Panc1 (cell line): ENCODE measurements around the gene CNBD2. TPM values are rescaled to one million over a fixed set of nuclear protein-coding genes. Genes with fewer than 3 reads are reported as not detected.

Experiments used
- ATAC-seq: fragments of 200-7000 bp; cut with Tn5 transposase; 2 replicates; pipeline ENCODE4 v1.9.1; 2020; ENCODE audit warnings: mild to moderate bottlenecking, moderate library complexity
- BruUV-seq: library from RNA; stranded (reverse); fragments of 400-500 nt; replicated peaks from 2 replicates; lab custom pipeline; 2021; lab: Mats Ljungman, UMichigan
- CTCF ChIA-PET: fragments of 300-600 bp; sonication (Branson Sonifier 250); formaldehyde crosslinking; loops from one replicate; lab custom pipeline; 2022; ENCODE audit warnings: antibody characterized with exemption; lab: Charles Lee
- POLR2A ChIA-PET: fragments of 300-600 bp; sonication (Branson Sonifier 250); formaldehyde crosslinking; loops from one replicate; lab custom pipeline; 2022; ENCODE audit warnings: antibody characterized with exemption; lab: Charles Lee
- DNase-seq: peaks from one replicate; pipeline ENCODE4 v3.0.0-alpha.2; 2010; ENCODE audit warnings: low read depth, low spot score
- H3K27ac ChIP-seq: 2 replicates; pipeline ENCODE4 v1.5.1; 2011; ENCODE audit warnings: mild to moderate bottlenecking, low read length, inconsistent platforms
- H3K27me3 ChIP-seq: fragments of 200-500 bp; sonication (Bioruptor generic); 2 replicates; pipeline ENCODE4 v1.6.0; 2014; ENCODE audit warnings: low read length, inconsistent platforms; ENCODE audit not compliant: control insufficient read depth, insufficient read depth
- H3K36me3 ChIP-seq: fragments of 200-500 bp; sonication (Bioruptor generic); 2 replicates; pipeline ENCODE4 v1.5.1; 2014; ENCODE audit warnings: inconsistent platforms, mild to moderate bottlenecking, low read length, moderate library complexity; ENCODE audit not compliant: control insufficient read depth, insufficient read depth
- H3K4me1 ChIP-seq: 2 replicates; pipeline ENCODE4 v1.5.1; 2011; ENCODE audit warnings: inconsistent platforms, mild to moderate bottlenecking, low read length, moderate library complexity; ENCODE audit not compliant: control insufficient read depth, insufficient read depth
- H3K4me3 ChIP-seq, 2 experiments: 2 replicates each; pipeline ENCODE4 v1.5.1; 2011 to 2012; ENCODE audit warnings: low read depth in 2 of 2, low read length in 2 of 2, mild to moderate bottlenecking in 2 of 2, inconsistent platforms in 1 of 2, moderate library complexity in 1 of 2
- H3K9me3 ChIP-seq: fragments of 200-500 bp; sonication (Bioruptor generic); 2 replicates; pipeline ENCODE4 v1.5.1; 2014; ENCODE audit warnings: low read depth, mild to moderate bottlenecking, inconsistent platforms, low read length, moderate library complexity; ENCODE audit not compliant: control insufficient read depth, insufficient read depth
- CTCF ChIP-seq: fragments of 450-650 bp; IDR thresholded peaks from 2 replicates; pipeline ENCODE4 v1.5.1; 2017; ENCODE audit warnings: mild to moderate bottlenecking
- POLR2AphosphoS5 ChIP-seq: IDR thresholded peaks from 2 replicates; pipeline ENCODE4 v1.6.1; 2012; ENCODE audit warnings: mild to moderate bottlenecking, low read depth, low read length, moderate library complexity
- REST ChIP-seq, 2 experiments: IDR thresholded peaks; 2 replicates each; pipeline ENCODE4 v1.6.1; 2011 to 2012; ENCODE audit warnings: low read depth in 2 of 2, control low read depth in 1 of 2, low read length in 1 of 2, mild to moderate bottlenecking in 1 of 2, moderate library complexity in 1 of 2; ENCODE audit not compliant: insufficient read depth in 1 of 2
- SIN3A ChIP-seq: IDR thresholded peaks from 2 replicates; pipeline ENCODE4 v1.6.1; 2012; ENCODE audit warnings: low read depth, mild to moderate bottlenecking, low read length, moderate library complexity, borderline replicate concordance; ENCODE audit not compliant: insufficient read depth
- TCF7L2 ChIP-seq: IDR thresholded peaks from 2 replicates; pipeline ENCODE4 v1.6.1; 2011; ENCODE audit warnings: mild to moderate bottlenecking, low read depth, low read length, inconsistent platforms
- in situ Hi-C: cut with HindIII; loops from 2 replicates; pipeline ENCODE4 v1.10.0; 2016; ENCODE audit warnings: low sequenced_read_pairs, low pct_unique_long_range_greater_than_20kb
- intact Hi-C: fragments of 100-400 bp; cut with micrococcal nuclease; formaldehyde crosslinking; loops from one replicate; pipeline ENCODE4 v1.10.0; 2022; ENCODE audit not compliant: unreplicated experiment
- total RNA-seq: library from RNA; stranded (reverse); gene quantifications from one replicate; pipeline ENCODE4 v1.2.1, GENCODE V29; 2021; ENCODE audit not compliant: unreplicated experiment

CNBD2 gene
- total RNA-seq, 1 experiment from 2014 or later: 3.7 TPM

DNA sequence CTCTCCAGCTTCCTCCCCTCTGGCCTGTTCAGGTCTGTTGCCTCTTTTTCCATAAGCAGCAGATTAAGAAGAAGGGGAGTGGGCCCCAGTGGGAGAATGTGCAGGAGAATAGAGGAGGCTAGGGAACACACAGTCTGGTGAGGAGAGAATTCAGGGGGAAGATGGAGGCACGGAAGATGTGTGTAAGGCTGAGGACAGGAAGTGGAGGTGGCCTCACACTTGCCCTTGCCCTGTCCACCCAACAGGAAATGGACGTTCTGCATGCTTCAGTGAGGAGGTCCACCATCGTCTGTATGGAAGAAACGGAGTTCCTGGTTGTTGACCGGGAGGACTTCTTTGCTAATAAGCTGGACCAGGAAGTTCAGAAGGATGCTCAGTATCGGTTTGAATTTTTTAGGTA, 16.0 kb downstream of the CNBD2 start:
- ChIA-PET POLR2A (no interaction called here), CTCF (interaction anchor here (0.6 to 1.5 kb wide), 2 partner anchors 23 to 215 kb away, joined by 4 to 6 read pairs; no protein-coding TSS in a partner anchor)
- intact Hi-C loops (no loop called here), in situ Hi-C loops (no loop called here)
- Histone ChIP-seq H3K9me3 (no peaks in the 10 kb centered on the region), H3K27me3 (no peaks in the 10 kb centered on the region), H3K36me3 (no peaks in the 10 kb centered on the region), H3K27ac (no peak overlapping the region), H3K4me3 (no peak overlapping the region), H3K4me1 (no peaks in the 10 kb centered on the region)
- TF ChIP-seq TCF7L2 (no peak), REST (IDR thresholded peaks at IDR 0.05; ENCODE audit: insufficient read depth in 1 of 2, low read depth in 2 of 2, low read length in 1 of 2) (no peak), POLR2AphosphoS5 (no peak), CTCF (no peak), SIN3A (no peak)
- no peak for DNase-seq
- no peak for ATAC-seq
- no TSS peak for BruUV-seq

GRCh38 chr20:35985806-35986205, 17.4 kb downstream of the CNBD2 start:
- DNase-seq: no peak
- intact Hi-C loops: no loop called here
- POLR2A ChIA-PET: no interaction called here
- BruUV-seq: no TSS peak
- Histone ChIP-seq H3K4me1 (no peaks in the 10 kb centered on the region), H3K4me3 (no peak overlapping the region), H3K36me3 (no peaks in the 10 kb centered on the region), H3K27ac (no peak overlapping the region), H3K9me3 (no peaks in the 10 kb centered on the region), H3K27me3 (no peaks in the 10 kb centered on the region)
- in situ Hi-C loops: no loop called here
- CTCF ChIA-PET: interaction anchor here (0.6 to 0.7 kb wide), 3 partner anchors 101 to 610 kb away, joined by 4 to 7 read pairs (median 5); no protein-coding TSS in a partner anchor
- no peak for TF ChIP-seq TCF7L2
- no peak for TF ChIP-seq CTCF
- TF ChIP-seq POLR2AphosphoS5: no peak
- no peak for TF ChIP-seq REST (IDR thresholded peaks at IDR 0.05; ENCODE audit: insufficient read depth in 1 of 2, low read depth in 2 of 2, low read length in 1 of 2)
- no peak for TF ChIP-seq SIN3A
- no peak for ATAC-seq
